DMS53 (cell line): ENCODE results near the gene TH.

Experiments
- DNase-seq: peaks from one replicate; lab custom pipeline; 2025; lab: John Stamatoyannopoulos, UW

The TH gene

DNA sequence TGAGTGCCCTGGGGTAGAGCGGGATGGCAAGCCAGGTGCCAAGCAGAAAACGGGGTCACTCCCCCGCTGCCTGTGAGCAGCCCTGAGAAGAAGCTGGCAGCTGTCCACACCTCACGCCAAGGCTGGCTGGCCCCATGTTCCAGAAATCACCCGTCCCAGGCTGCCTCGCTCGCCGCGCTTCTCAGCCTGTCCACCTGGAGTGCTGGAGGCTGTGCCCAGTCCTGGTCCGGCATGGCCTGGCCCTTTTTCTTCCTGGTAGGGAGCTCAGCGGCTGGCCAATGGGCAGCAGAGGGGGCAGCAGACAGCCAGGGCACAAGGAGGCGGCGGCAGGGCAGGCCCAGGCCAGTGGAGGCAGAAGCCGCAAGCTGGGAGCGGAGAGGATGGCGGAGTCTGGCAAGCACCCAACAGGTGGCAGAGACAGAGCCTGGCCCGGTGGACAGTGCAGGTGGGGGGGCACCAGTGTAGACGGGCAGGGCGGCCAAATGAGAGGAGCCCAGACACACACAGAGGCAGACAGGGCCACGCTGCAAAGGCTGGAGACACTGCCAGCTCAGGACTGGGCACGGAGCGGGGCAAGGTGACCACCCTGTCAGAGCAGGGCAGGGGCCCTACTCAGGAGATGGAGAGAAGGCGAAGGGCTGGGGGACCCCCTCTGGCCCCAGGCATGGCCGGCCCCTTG is 37.2 kb upstream of the TH start:
- peak; percentile 94 for DNase-seq

GRCh38 chr11:2207773-2208621 is 36.4 kb upstream of the TH start:
- peak; percentile 69 for DNase-seq

- DNase-seq: no peak
These were observed 35.6 kb upstream of the TH start for GRCh38 chr11:2207212-2207611.

DNA sequence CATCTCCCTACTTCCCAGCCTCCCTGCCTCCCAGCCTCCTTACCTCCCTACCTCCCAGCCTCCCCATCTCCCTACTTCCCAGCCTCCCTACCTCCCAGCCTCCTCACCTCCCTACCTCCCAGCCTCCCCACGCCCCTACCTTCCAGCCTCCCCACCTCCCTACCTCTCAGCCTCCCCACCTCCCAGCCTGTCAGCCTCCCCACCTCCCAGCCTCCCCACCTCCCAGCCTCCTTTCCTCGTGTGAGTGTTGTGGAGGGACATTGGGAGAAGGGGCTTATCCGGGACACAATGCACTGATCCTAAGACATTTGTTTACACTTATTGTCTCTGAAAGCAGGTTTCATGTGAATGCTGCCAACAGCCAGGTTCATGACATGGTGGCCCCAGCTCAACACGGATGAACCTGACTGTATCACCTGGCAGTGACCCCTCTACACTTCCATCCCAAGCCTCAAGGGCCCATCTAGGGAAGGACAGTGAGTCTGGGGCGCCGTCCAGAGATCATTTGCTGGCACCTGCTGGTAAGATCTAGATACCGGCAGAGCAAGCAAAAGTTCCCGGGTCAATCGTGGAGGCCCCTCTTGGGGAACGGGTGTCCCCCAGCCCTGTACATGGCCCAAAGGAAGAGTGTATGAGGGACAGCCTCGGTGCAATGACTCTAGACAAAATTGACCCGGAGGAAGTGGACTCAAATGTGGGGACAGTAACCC is 34.5 kb upstream of the TH start:
- DNase-seq: no peak

GRCh38 chr11:2205214-2205720 is 33.7 kb upstream of the TH start:
- no peak for DNase-seq

DNA sequence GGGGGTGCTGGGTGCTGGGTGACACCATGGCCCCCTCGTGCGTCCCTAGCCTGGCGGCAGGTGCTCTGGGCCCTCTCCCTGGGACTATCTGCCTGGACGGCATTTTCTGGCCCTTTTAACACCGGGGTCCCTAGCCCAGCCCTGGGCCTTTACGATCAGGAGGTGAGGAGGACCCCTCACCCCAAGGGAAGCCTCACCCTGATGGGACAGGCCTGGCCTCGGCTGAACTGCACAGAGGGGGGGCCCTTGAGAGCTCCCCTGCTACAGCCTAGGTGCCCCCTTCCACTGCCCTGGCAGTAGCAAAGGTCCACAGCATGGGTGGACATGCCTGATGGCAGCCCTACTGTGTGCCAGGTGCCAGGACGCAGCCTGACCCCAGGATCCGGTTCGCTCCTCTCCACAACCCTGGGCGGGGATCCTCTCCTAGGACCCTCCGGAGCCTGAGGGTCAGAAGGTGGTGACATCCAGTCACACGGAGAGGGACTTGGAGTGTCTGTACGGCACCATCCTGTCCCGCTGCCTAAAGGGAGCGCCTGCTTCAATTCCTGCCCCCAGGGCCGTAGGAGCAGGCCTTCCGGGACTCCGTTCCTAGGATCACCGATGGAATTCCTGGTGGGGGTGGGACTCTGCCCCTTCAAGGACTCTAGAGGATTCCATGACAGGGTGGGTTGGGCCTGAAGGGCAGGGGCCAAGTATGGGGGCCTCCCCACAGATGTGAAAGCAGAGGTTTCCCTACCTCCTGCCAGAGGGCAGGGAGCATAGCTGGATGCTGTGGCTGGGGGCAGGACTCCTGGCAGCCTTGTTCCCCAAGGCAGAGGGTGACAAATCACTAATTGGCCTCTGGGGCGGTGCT is 33.0 kb upstream of the TH start:
- peak; percentile 59 for DNase-seq

DNA sequence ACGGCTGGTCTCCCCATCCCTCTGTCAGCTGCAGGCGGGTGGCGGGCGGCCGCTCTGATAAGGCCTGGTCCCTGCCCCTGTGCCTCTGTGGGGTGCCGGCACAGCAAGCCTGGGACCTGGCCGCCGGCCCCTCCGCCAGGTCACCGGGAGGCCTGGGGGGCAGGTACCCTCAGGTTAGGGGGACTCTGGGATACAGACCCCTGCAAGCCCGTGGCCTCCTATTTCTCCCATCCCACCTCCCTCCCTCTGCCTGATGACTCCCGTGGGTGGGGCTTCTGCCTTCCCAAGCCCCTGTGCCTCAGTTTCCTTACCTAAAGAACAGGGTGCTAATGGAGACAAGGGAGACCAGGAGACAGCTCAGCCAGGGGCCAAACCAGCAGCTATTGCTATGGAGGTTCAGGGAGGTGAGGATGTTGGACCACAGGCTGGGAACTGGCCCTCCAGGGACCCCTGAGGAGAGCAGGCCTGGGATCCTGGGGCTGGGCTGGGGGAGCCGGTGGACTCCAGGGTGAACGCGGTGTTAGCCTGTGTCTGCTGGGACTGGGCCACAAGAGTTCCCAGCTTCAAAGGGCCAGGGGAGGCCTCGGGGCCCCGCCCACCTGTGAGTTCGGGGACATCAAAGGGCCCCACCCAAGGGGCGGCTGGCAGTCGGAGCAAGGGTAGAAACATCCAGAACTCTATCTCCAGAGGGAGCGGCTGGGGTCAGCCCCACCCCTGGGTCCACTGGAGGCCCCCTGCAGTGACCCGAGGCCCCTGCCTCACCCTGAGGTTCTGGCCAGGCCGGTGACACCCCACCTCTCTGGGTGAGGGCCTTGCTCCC is 32.0 kb upstream of the TH start:
- no peak for DNase-seq

DNA sequence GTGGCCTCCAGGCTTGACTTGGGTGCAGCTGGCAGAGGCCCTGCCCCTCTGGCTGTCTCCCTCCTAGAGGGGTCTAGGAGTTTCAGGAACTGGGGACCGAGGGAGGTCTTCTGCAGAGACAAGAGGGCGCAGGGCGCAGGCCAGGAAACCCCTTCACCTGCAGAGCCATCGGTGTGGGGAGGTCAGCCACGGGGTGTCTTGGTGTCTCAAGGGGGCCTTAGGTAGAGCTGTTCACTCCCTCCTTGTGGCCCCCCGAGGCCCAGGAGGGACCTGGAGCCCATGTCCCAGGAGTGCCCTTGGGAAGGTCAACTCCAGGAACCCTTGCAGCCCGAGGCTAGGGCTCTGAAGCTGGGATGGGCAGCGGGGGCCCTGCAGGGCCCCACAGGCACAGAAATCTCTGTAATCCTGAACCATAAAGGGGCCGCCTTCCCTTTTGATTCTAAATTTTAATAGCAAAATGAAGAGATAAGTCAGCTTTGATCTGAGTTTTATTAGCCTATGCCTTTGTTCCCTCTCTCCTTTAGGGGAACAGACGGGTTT is 31.4 kb upstream of the TH start:
- DNase-seq: peak; percentile 59

GRCh38 chr11:2202071-2202899 is 30.7 kb upstream of the TH start:
- DNase-seq: peak; percentile 100

- no peak for DNase-seq
These were observed 29.9 kb upstream of the TH start for GRCh38 chr11:2201542-2201941.

- no peak for DNase-seq
These were observed 29.4 kb upstream of the TH start for GRCh38 chr11:2200957-2201519.

DNA sequence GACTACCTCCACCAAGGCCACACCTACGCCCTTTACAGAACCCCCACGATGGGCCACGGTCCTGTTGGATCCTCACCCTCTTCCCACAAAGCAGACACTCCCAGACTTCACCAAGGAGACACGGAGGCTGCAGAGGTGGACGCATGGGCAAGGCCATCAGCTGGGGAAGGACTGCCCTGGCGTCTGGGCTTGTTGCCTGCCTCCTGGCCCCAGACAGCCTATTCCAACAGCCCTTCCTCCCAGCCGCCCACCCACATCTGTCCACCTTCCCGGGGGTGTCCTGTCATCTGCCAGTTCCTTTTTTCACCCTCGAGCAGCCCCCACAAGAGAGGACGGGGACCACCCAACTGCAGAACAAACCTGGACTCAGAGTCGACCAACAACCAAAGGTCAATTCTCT is 28.9 kb upstream of the TH start:
- no peak for DNase-seq

GRCh38 chr11:2199466-2200341 is 28.1 kb upstream of the TH start:
- DNase-seq: no peak

DNA sequence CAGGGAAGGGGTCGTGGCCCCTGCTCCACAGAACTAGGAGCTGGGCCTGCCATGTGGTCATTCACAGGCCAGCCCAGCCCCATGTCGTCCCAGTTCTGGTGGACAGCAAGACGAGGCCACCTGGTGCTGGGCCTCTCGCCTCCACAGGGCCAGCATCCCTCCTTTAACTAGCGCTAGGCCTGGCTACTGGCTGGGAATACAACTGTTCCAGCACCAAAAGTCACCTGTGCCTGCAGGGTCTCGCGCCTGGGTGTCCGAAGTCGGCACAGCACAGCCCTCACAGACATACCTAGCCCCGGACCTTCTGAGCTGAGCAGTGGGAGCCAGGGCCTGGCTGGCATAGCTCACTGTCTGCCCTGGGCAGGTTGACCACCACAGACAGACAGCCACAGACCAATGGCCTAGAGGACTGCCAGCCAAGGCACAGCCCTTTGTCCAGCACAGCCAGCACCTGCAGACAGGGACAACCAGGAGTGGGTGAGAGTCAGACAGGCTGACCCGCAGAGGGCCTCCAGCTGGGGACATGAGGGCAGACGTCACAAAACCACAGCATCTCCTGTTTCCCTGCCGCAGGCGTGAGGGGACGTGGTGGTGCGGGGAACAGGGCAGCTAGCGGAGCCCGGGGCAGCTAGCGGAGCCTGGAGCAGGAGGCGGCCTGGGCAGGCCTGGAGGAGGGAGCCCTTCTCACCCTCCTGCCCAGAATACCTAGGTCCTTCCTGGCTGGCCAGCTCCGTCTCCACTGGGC is 27.2 kb upstream of the TH start:
- DNase-seq: peak; percentile 41

DNA sequence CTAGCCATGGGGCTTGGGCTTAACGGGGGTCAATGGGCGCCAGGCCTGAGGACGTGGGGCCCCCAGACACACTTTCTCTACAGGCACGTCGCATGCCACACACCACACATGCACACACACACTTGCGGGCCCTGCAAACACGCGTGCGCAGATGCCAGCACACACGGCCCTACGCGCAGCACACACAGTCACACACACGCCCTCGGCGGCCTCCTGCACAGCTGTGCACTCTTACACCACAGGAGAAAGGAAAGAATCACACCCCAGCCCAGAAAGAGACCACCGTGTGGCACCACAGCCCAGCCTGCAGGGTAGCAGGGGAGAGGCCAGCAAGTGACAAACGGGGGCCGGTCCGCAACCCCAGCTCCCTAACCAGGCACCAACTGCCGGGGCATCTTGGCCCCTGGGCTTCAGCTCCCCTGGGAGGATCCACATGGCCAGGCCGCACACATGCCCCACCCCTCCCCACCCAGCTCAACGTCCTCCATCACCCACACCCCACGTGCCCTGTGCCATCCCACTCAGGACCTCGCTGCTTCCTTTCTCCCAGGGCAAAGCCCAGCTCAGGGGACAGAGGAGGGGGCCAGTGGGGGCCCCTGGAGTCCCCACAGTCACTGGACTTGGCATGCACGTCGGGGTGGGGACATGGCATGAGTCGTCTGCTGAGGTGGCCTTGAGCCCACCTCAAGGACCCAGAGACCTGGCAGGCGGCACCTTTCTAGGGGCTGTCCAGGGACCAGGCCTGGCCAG is 26.3 kb upstream of the TH start:
- DNase-seq: peak; percentile 43

DNA sequence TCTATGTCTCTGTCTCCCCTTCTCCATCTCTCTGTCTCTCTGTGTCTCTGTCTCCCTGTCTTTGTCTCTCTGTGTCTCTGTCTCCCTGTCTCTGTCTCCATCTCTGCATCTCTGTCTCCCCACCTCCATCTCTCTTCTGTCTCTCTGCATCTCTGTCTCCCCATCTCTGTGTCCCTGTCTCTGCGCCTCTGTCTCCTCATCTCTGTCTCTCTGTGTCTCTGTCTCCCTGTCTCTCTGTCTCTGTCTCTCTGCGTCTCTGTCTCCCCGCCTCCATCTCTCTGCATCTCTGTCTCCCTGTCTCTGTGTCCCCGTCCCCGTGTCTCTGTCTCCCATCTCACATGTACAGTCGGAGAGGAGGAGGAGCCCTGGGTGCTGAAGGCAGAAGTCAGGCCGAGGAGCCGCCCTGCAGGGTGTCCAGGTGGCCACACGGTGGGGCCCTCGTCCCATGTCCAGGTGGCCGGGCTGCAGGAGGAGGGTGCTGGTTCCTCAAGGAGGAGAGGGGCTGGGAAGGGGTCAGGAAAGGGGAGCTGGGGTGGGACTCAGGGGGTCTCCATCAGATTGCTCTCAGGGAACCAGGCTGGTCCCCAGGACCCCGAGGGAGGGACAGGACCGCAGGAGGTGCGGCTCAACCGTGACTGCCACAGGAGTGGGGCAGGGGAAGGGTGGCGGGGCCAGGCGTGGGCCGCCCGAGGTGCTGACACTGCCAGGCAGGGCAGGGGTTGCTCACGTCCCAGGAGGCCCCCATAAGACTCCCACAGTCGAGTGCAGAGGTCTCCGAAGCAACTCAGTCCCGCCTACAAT is 25.6 kb upstream of the TH start:
- peak; percentile 95 for DNase-seq
